ENCODE measurements around the gene GABBR2.
A peak's percentile ranks its signal among the peaks of the same experiment; 100 is the strongest.

Gene GABBR2

DNA sequence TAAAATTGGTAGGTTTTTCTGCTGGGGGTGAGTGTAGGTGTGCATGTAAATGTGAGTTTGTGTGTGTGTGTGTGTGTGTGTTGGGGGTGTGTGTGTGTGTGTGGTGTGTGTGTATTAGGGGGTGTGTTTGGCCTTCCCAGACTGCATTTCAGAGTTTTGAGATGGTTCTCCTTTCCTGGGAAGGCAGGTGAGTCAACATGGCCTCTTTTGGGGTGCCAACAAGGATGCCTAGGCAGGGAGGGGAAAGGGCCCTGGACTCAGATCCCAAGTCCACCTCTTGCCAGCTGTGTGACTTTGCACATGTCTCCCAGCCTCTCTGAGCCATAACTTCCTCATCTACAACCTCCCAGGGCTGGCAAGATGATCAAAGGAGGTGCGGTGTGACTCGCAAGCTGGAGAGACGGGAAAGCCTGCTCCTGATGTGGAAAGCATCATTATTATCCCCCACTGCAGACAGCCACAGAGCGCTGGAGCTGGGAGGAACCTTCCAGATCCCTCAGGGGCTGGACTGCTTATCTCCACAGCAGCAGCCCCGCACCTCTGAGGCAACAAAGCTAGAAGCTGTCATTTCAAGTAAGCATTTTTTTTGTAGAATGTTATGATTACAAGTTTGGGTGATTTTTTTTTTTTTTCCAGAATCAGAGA is 389.8 kb downstream of the GABBR2 start:
- DNase-seq (ENCODE audit: low read depth) = no peak

DNA sequence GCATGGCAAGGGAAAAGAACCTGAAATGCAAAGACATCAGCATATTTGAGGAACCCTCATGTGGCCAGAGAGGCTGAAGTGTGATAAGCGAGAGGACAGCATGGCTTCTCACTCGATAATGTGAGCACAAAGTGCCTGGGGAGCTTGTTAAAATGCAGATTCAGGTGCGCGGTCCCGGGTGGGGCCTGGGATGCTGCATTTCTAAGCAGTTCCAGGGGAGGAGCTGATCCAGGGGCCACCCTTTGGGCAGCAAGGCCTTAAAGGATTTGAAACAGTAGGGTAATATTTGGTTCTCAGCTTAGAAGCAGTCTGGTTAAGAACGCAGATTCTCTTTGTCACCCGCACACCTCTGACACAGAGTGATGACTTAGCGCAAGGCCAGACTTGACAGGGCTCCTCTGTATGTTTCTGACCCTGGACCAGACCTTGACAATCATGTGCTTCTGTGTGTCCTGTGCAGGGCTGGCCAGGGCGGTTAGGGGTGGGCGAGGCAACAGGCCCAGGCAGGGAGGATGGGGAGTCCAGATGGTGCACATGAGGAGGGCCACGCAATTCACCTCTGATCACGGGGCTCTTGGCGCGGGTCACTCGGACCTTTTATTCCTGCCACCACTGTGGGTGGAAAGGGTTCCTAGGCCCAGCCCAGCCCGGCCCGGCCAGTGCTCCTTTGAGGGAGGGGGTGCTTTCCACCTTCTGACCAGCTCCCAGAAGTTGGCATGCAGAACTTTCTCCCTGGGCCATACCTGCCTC is 390.5 kb downstream of the GABBR2 start:
- DNase-seq (ENCODE audit: low read depth) = no peak

DNA sequence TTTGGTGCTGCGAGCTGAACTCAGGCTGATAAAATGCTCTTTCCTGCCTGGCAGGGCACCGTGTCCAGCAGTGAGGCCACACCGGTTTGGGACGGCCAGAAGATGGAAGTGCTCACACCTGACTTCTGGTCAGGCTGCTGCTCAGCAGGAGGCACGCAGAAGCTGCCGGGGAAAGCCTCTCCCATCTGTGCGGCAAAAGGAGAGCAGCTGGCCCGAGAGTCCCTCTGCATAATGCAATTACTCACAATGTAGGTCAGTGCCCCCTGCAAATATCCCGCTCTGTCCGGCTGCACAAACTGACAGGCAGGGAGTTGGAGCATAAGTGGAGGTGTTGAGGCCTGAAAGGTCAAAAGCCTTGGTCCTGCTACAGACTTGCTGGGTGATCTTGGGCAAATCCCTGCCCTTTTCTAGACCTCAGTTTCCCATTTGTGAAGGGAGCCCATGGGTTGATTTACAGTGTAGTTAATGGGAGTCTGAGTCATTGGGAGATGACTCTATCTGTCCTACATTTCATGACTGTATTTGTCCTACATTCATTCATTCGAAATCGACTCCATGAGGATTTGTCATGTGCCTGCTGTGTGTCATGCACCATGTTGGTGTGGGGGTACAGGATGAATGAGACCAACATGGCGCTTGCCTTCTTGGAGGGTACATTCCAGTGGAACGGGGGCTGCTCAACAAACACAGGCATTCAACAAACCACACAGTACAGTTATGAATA is 391.4 kb downstream of the GABBR2 start:
- DNase-seq (ENCODE audit: low read depth) = no peak

DNA sequence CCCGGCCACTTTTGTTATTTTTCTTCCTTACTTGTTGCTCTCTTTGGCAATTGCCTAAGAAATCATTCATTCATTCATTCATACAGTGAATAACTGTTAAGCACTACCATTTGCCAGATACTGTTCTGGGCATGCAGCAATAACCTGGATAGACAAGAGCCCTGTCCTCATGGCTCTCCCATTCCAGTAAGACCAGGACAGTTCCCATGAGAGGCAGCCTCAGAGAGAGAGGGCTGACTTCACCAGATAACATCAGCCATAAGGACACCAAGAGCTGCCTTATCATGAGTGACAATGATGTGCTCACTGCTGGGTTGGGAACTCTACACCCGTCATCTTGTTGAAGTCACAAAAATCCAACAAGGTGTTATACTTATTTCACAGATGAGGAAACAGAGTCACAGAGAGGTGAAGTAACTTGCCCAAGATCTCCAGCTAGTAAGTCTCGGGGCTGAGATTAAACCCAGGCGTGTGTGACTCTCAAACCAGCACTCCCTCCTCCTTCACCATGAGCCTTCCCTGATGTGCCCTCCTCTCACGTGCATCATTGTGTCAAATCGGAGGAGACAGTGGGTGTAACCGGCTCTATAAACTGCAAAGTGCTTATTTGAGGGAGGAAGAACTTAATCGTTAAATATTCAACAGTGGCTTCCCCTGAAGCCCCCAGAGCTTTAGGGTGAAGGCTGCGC is 392.1 kb downstream of the GABBR2 start:
- no peak for DNase-seq (ENCODE audit: low read depth)

DNA sequence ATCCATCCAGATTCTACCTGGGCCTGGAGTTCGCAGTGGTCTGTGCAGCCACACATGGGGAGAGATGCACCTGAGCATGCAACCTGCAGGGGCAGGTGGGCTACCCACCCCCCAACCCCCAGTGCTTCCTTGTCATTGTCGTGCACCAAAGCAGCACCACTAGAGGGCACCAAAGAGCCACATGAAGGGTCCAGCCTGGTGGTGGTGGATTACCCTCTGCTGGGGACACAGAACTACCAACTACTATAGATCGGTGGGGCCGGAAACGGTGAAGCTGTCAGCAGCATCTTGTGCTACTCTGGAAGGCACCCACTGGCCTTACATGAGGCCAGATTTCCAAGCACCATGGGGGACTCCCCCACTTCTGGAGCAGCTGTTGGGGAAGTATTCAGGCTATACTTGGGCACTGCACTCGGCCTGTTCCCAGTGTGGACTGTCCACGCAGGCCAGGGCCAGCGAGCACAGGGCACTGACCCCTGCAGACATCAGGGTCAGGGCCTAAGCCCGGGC is 393.1 kb downstream of the GABBR2 start:
- DNase-seq (ENCODE audit: low read depth) = peak; percentile 73

DNA sequence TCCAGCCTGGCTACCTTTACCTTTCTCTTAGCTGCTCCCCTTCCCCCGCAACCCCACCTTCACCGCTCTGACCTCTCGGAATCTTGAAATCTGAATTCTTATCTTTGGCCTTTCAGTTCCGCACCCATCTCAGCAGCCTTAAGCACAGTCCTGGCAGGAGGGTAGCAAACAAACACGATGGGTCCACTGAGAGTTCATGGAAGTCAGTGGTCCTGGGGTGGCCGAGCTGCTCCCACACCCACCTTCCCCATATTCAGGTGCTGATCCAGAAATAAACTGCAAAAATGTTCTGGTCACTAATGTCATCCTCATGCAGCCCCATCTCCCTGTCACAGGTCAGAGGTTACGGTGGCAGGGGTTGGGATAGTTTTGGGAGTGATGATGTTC is 393.7 kb downstream of the GABBR2 start:
- DNase-seq (ENCODE audit: low read depth) = no peak

DNA sequence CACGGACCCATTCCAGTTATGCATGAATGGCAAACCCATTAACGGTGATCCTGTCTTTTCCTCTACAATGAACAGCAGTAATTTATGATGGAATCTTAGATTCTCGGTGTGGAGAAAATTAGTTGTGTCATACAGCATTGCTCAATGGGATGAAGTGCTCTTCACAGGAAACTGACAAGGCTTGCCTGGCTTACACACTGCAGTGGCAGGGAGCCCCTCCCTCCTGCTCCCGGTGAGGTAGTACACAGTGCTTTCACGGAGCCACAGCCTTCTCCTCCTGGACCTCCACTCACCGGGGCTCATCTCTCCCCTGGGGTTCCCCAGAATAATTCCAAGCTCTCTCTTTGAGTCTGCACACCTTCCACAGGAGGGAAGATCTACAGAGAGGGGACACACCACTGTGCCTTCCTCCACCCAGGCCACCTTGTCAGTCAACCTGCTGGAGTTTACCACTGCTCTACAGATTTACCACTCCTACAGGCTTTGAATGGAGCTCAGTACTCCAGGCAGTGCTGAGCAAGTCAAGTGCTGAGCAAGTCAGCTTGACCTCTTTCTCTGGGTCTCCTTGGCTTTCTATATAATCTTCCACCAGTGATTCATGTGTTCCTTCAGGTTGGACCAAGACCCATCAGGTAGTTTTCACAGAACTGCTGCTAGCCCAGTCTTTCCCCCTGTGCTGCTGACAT is 394.2 kb downstream of the GABBR2 start:
- DNase-seq (ENCODE audit: low read depth) = no peak

DNA sequence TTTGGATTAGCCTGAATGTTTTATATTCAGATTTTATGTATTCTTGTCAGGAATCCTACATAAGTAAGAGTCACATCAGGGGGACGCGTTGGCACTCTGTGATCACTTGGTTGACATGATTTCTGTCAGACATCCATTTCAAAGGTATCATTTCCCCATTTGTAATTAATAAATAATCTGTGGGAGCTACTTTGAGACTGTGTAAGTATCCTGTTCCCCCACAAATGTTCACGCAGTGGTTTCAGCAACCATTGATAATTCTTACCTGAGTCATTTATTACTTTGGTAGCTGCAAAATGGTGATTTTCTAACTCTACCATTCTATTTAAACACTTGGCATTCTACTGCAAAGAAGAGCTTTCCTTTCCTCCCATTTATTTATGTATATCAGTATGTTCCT is 396.4 kb downstream of the GABBR2 start:
- no peak for DNase-seq (ENCODE audit: low read depth)

DNA sequence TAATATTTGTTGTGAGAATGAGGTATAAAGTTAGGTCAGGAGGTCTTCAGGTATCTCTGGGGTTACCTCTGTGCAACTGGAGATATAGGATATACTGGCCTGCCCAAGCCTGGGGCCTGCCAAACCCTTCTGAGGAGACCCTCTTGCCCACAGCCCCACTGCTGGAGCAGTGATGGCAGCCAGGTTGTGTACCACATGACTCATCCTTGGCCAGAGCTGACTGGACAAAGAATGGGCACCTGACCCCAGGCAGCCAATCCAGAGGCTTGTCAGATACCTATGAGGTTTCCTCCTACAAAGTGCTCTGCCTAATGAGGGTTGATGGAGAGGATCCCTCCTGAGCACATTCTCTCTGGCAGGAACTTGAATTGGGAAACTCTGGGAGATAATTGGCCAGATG is 397.2 kb downstream of the GABBR2 start:
- no peak for DNase-seq (ENCODE audit: low read depth)

DNA sequence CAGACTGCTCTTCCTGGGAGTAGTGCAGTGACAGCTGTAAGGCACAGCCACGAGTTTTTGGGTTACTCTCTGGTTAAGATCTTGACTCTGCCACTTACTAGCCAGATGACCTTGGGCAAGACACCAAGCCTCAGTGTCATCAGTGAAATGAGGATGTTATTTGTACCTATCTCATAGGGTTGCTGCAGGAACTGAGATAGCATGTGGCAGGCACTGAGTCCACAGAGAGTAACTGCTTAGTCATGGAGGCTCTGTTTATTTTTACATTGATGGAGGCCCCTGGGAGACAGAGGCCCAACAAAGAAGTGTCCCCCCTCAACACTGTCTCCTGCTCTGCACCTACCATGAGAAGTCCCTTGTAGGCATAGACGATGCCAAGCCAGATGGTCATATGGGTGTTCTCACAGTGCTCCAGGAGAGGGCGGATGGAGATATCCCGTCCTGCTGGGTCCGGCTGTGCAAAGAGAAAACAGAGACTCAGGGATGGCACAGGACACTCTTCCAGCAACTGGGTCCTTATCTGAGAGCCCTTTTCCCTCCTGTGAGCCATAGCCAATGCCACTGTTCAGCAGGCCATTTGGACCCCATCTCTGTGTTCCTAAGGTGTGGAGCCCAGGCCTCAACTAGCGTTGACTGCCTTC is 397.9 kb downstream of the GABBR2 start:
- DNase-seq (ENCODE audit: low read depth) = no peak

DNA sequence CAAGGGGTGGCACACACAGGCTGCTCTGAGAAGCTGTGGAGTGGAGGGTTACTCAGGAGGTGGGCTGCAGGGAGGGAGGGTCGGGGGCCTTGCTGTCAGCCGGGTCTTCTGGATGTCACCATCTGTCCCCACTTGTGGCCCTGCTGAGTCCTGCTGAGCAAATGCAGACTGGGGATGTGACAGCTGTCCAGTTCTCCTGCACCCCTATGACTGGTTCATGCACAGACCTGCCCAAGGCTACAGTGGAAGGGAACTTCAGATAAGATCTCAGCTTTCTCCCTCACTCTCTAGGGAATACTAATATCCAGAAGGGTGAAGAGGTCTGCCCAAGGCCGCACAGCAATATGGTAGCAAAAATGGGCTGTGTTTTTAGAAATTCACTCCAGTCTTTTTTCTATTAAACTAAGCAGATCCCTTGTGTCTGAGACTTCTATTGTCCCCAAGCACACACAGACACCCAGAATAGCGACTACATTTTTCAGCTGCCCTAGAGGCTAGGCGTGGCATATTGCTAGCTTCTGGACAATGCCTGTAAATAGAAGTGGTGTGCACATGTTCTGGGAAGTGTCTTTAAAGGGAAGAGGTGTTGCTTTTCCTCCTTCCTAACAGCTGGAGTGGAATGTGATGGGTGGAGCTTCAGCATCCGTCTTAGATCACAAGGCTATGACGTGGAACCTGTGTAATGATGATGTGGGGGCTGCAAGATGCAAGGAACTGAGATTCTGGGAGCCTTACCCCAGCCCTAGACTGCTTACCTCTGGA is 402.2 kb downstream of the GABBR2 start:
- no peak for DNase-seq (ENCODE audit: low read depth)

DNA sequence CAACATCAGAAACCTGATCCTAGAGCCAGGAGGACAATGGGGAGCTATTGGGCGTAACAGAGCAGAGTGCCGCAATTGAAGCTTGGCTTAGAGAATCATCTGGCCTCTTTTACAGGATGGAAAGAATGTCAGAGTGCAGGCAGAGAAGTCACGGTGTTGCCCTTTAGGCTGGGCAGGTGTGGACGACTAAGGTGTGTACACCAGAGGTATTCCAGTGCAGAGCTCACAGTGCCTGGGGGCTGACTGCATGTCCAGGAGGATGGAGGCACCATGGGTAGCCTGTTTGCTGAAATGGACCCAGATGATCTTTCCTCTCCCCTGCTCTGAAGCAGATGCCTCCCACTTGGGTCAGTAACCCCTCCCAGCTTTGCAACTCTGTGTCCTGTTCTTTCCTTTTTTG is 404.4 kb downstream of the GABBR2 start:
- DNase-seq (ENCODE audit: low read depth) = no peak

DNA sequence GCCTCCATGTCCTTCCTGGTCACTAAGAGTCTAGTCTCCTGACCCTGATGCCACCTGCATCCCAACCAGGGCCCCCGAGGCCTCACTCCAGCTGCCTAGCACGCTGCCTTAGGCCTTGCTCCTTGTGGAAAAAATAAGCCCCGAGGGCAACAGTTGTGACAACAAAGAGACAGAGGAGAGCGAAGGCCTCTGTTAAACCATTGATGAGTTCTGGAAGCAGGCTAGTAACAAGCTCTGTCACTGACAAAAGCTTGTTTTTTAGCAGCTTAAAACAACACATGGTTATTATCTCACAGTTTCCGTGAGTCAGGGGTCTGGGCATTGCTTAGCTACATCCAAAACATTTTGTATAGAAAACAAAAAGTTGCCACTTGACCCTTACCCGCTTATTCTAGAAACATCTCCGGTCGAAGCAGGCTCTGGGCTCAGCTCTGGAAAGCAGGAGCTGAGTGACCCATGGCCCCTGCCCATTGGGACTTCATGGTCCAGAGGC is 405.1 kb downstream of the GABBR2 start:
- DNase-seq (ENCODE audit: low read depth) = no peak

DNA sequence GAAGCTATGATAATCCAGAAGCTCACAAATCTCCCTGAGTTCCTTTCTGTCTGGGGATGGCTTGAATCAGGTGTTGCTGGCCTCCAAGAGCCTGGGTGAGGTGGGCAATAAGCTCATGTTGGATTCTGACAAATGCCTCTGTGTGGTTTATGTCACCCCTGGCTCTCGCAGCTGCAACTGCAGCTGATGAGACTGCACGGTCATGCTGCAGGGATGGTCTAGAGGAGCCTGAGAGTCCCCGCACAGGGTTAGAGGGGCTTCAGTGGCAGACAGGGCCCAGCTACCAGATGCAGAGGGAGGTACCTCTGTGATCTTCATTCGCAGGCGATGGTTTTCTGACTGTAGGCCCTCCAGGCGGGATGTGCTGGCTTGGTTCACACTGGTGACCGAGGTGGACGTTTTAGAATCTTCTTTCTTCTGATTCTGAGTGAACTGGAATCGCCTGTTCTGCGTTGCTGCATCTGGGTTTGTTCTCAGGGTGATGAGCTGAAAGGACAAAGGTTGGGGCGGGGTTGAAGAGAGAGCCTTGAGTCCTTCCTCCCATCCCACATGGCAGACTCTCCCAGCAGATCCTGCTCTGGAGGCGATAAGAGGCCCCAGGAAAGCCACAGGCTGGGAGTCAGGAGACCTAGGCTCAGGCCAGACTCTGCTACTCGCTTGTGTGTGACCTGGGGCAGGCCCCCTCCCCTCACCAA is 405.6 kb downstream of the GABBR2 start:
- no peak for DNase-seq (ENCODE audit: low read depth)

DNA sequence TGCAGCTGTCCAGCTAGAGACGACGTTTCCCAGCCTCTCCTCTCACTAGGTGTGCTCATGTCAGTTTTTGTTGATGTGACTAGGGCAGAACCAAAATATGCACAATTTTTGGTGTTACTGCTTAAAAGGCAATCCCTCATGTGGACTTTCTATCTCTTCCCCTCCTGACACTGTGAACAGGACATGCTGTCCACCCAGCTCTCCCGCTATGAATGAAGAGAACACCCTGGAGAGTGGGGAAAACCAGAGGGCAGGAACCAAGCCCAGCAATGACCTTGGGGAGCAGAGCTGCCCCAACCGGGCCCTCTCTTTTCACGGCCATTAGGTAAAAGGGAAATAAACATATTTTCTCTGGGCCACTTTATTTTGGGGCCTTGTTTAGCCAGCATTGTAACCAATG is 406.6 kb downstream of the GABBR2 start:
- DNase-seq (ENCODE audit: low read depth) = no peak

DNA sequence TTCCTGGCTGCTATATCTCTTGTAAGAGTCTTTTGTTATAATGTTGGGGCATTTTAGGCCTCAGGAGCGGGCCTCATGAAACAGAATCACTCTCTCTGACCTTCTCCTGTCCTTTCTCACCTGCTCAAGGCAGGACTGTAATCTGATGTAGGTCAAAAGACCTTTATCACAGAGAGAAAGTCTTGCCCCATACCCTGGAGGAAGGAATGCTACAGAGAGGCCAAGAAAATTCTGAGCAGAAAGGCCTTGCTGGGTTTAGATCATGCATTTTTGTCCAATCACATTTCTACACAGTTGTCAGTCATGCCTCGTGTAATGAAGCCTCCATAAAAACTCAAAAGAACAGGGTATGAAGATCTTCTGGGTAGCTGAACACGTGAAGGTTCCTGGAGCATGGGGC is 408.1 kb downstream of the GABBR2 start:
- DNase-seq (ENCODE audit: low read depth) = no peak

DNA sequence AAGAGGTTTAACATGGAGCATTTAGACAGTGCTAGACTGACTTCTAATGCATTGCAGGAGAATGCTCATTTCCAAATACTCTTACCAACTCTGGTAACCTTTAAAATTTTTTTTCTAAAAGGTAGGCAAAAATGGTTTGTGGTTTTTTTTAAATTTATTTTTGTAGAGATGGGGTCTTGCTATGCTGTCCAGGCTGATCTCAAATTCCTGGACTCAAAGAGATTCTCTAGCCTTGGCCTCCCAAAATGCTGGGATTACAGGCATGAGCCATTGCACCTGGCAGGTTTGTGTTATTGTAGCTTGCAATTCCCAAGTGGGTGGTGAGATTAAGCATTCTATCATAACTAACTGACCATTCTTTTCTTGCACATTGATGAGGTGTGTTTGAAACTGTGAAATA is 410.3 kb downstream of the GABBR2 start:
- no peak for DNase-seq (ENCODE audit: low read depth)

DNA sequence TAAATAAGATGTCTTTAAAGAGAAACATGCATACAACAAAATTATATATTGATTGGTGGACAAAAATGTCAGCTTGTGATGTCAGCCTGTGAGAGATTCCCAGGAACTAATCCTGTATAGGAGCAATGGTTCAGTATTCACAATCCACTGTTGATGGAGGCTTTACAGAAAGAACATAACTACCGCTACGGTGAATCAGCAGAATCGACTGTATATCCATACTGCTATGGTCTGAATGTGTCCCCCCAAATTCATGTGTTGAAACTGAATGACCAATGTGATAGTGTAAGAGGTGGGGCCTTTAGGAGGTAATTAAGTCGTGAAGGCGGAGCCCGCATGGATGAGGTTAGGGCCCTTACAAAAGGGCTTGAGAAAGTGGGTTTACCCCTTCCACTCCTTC is 412.9 kb downstream of the GABBR2 start:
- DNase-seq (ENCODE audit: low read depth) = no peak

DNA sequence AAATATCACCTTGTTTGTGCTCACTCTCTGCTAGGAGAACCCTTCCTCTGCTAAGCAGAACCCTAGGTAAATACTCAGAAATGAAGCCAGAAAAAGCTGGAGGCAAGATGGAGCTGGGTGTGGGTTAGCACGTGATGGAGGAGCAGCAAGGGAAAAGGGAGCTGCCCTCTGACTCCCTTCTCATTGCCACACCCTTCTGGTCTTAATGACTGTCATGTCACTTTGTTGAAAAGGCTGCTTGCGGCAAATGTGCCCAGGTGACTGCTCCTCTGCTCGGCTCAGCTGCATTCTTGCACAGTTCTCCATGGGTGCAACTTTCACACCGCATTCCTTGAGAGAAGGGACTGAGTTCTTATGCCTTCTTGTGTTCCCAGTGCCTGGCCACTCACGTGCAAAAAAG is 416.9 kb downstream of the GABBR2 start:
- DNase-seq (ENCODE audit: low read depth) = no peak

DNA sequence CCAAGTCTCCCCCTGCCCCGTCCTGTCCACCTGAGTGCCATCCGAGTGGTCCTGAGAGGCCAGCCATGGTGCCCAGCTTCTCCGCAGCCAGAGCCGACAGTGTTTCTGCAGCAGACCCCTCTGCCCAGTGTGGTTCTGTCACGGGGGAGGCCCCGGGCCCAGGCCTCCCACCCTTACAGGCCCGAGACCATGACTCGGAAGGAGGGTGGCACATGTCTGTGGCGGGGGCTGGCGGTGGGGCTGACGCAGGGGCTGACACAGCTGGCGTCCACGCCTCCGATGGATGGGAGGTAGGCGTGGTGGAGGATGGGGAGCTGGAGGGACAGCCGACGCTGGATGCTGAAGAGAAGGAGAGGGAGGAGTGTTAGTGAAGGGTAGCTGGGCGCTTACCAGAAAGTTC is 418.3 kb downstream of the GABBR2 start:
- no peak for DNase-seq (ENCODE audit: low read depth)

Measured in activated T-cell treated with anti-CD3 and anti-CD28 coated beads for 1 hour (primary cell).